Esophagus muscularis mucosa (tissue), 4 donors: ENCODE measurements around the gene MPC2. TPM values are rescaled to one million over a fixed set of nuclear protein-coding genes. Genes with fewer than 3 reads are reported as not detected.

Source experiments
- DNase-seq: peaks from one replicate; pipeline ENCODE4 v3.0.0-alpha.2; 2017; ENCODE audit errors: extremely low spot score
- H3K27ac ChIP-seq, 4 donors: fragments of 200-600 bp; sonication (generic); replicated peaks in 1 of 4; 1 replicate in 3 of 4; 2 replicates in 1 of 4; pipeline ENCODE4 v1.5.1; 2016 to 2019; ENCODE audit warnings: mild to moderate bottlenecking in 1 of 4
- H3K27me3 ChIP-seq, 4 donors: fragments of 200-600 bp; sonication (generic); one replicate each; pipeline versions ENCODE4 v1.5.1 to v1.6.0; 2016 to 2019
- H3K36me3 ChIP-seq, 4 donors: fragments of 200-600 bp; sonication (generic); one replicate each; pipeline ENCODE4 v1.5.1; 2016 to 2019
- H3K4me1 ChIP-seq, 4 donors: fragments of 200-600 bp; sonication (generic); one replicate each; pipeline ENCODE4 v1.5.1; 2016 to 2019
- H3K4me3 ChIP-seq, 4 donors: fragments of 200-600 bp; sonication (generic); 1 replicate in 2 of 4; 2 replicates in 2 of 4; pipeline ENCODE4 v1.5.1; 2016 to 2019; ENCODE audit warnings: mild to moderate bottlenecking in 4 of 4, moderate library complexity in 1 of 4
- H3K9me3 ChIP-seq, 4 donors: fragments of 200-600 bp; sonication (generic); 1 replicate in 3 of 4; 2 replicates in 1 of 4; pipeline ENCODE4 v1.5.1; 2016 to 2019
- EP300 ChIP-seq: sonication (generic); formaldehyde crosslinking; IDR thresholded peaks from one replicate; pipeline ENCODE4 v1.6.1; 2017; ENCODE audit warnings: antibody characterized with exemption
- POLR2A ChIP-seq: fragments of 450-650 bp; IDR thresholded peaks from one replicate; pipeline ENCODE4 v1.6.1; 2017; ENCODE audit warnings: antibody characterized with exemption, moderate library complexity, mild to moderate bottlenecking, low read depth
- POLR2AphosphoS5 ChIP-seq, 2 donors: sonication (generic); formaldehyde crosslinking; IDR thresholded peaks; one replicate each; pipeline ENCODE4 v1.6.1; 2017; ENCODE audit warnings: antibody characterized with exemption in 2 of 2
- WGBS: methylation state at CpG from one replicate; pipeline ENCODE4 v1.1.5; 2018; 5-methylcytosine and 5-hydroxymethylcytosine counted together
- intact Hi-C: fragments of 100-400 bp; cut with DNase I; formaldehyde crosslinking; loops from one replicate; pipeline ENCODE4 v1.15.1; 2023
- total RNA-seq, 4 donors: library from RNA; depleted of rRNA; stranded (reverse); fragments of >200 nt; gene quantifications; one replicate each; pipeline versions ENCODE4 v1.1.0 to v1.2.1, GENCODE V29; 2016
- TF ChIP-seq, protein P1 (sequence below), 3 experiments: fragments of 200-600 bp in 2 of 3; fragments of 450-650 bp in 1 of 3; sonication (generic) in 2 of 3; IDR thresholded peaks; one replicate each; pipeline ENCODE4 v1.5.1; 2017 to 2019; ENCODE audit warnings: antibody characterized with exemption in 3 of 3, mild to moderate bottlenecking in 2 of 3, moderate library complexity in 1 of 3

MPC2 gene
- total RNA-seq, 4 donors from 2014 or later, result 41.6 to 70.3 (median 52.5) TPM

DNA sequence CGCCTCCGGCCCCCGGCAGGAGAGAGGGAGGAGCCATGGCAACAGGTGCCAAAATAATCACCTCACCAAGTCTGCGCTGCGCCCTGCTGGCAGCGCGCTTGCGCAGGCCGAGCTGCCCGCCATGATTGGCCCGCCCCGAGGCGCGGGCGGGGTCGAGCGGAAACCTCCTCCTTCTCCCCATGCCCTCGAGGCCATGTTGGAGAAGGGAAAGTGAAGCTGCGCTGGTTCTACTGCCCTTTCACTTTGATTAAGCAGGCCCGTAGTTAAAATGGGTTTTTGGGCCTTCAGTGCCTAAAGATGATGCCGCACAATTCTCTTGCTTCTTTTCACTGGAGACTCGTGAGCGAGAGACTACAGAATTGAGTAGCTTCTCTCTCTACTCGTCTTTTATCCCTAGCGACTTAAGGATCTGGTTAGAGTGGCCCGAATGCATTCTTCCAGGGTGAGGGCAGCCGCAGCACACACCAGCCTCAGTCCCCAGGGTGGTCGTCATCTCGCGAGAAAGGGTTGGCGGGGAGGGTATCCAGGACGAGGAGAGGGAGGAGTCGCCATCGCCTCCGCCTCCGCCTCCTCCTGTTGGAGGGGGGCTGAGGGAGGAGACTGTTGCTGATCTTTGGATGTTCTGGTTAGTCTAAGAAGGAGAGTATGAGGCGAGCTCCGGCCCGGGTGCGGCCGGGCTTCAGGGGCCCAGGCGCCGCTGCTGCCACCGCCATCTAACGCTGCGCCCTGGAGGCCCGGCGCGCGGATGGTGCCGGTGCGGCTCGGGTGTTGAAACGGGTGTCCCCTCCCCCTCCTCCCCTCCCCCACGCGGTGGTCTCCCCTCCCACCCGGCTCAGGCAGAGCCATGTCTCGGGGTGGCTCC, 573 bp downstream of the MPC2 start, which contains the start of gene DCAF6:
Gene DCAF6, plus strand, starts transcription at position 616 of the 862 bp plus-strand sequence. Its CDS starts 229 bp downstream, at position 845.
- intact Hi-C loops, result loop anchor here (2.0 to 5.0 kb wide), 2 partner anchors 146 to 221 kb away; no protein-coding TSS in a partner anchor
- Histone ChIP-seq H3K4me3 (peak within 1 kb of the TSS; percentile 86 to 98 (median 94)), H3K4me1 (peaks cover 29 to 67% (median 48%) of the 10 kb centered on the region in 4 donors), H3K27ac (peak within 1 kb of the TSS; percentile 90 to 99 (median 98)), H3K36me3 (no peaks in the 10 kb centered on the region), H3K27me3 (no peaks in the 10 kb centered on the region), H3K9me3 (no peaks in the 10 kb centered on the region)
- WGBS, result 2% methylated on average over 25 of the region's 58 CpGs
- peak; percentile 98 for DNase-seq
- TF ChIP-seq EP300 (no peak), POLR2A (peak; percentile 84), POLR2AphosphoS5 (IDR thresholded peaks at IDR 0.05) (peak; percentile 93 to 96)
- TF ChIP-seq, protein P1, sequence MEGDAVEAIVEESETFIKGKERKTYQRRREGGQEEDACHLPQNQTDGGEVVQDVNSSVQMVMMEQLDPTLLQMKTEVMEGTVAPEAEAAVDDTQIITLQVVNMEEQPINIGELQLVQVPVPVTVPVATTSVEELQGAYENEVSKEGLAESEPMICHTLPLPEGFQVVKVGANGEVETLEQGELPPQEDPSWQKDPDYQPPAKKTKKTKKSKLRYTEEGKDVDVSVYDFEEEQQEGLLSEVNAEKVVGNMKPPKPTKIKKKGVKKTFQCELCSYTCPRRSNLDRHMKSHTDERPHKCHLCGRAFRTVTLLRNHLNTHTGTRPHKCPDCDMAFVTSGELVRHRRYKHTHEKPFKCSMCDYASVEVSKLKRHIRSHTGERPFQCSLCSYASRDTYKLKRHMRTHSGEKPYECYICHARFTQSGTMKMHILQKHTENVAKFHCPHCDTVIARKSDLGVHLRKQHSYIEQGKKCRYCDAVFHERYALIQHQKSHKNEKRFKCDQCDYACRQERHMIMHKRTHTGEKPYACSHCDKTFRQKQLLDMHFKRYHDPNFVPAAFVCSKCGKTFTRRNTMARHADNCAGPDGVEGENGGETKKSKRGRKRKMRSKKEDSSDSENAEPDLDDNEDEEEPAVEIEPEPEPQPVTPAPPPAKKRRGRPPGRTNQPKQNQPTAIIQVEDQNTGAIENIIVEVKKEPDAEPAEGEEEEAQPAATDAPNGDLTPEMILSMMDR (IDR thresholded peaks at IDR 0.05), result no peak

- Histone ChIP-seq H3K36me3 (no peaks in the 10 kb centered on the region), H3K4me1 (peaks cover 29 to 62% (median 47%) of the 10 kb centered on the region in 4 donors), H3K27ac (peak overlapping the region; percentile 90 to 99 (median 98)), H3K9me3 (no peaks in the 10 kb centered on the region), H3K27me3 (no peaks in the 10 kb centered on the region), H3K4me3 (peak overlapping the region; percentile 86 to 98 (median 94))
- WGBS, result under 1% methylated on average over 27 of the region's 45 CpGs
- intact Hi-C loops, result loop anchor here (2.0 to 5.0 kb wide), 2 partner anchors 147 to 221 kb away; no protein-coding TSS in a partner anchor
- TF ChIP-seq, protein P1 (IDR thresholded peaks at IDR 0.05), result no peak
- TF ChIP-seq POLR2AphosphoS5 (IDR thresholded peaks at IDR 0.05) (peak in 1 of 2 donors; percentile 93), POLR2A (peak; percentile 73)
- no peak for DNase-seq
Observed at GRCh38 chr1:167935216-167936067, 1.4 kb downstream of the MPC2 start.

DNA sequence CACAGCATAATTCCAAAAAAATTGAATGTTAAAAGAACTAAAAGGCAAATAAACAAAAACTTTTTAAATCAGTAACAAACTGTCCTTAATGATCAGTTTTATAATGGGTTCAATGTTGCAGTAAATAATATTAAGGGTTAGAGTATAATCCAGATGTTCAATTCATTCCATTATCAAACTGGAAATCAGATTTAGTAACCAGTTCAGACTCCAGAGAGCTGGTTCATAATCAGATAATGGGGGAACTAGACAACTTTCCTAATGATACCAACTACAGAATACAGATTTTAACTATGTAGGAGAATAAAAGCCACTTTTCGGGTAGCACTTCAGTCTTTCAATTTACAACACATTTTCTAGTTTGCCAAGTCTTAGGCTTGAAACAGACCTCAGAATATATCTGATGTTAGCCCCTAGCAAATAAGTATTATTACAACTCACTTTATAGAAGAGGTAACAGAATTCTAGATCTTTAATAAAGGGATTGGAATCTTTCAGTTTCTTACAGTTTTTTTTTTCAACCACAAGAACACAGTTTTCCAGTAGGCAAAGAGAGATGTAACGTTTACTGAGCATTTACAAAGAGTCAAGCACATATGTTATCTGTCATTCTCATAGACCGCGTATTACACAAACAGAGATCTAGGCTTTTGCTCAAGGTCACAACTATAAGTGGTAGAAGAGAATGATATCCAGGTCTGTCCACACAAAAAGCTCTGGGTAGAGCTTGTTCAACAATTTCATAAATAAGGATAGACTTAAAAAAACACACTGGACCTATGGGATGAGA, 2.3 kb downstream of the MPC2 start:
- no peak for DNase-seq
- intact Hi-C loops, result loop anchor here (5.0 kb wide), 1 partner anchor 148 kb away; no protein-coding TSS in a partner anchor
- TF ChIP-seq, protein P1 (IDR thresholded peaks at IDR 0.05), result no peak
- TF ChIP-seq POLR2A (no peak), POLR2AphosphoS5 (IDR thresholded peaks at IDR 0.05) (no peak), EP300 (no peak)
- H3K4me3 ChIP-seq, result peak overlapping the region; percentile 86 to 98 (median 94)
- H3K9me3 ChIP-seq, result no peaks in the 10 kb centered on the region
- no peaks in the 10 kb centered on the region for H3K27me3 ChIP-seq
- peaks cover 29 to 62% (median 48%) of the 10 kb centered on the region in 4 donors for H3K4me1 ChIP-seq
- H3K27ac ChIP-seq, result peak overlapping the region; percentile 90 to 99 (median 98)
- 16% methylated on average over 4 of the region's 4 CpGs for whole genome bisulfite sequencing
- no peaks in the 10 kb centered on the region for H3K36me3 ChIP-seq

DNA sequence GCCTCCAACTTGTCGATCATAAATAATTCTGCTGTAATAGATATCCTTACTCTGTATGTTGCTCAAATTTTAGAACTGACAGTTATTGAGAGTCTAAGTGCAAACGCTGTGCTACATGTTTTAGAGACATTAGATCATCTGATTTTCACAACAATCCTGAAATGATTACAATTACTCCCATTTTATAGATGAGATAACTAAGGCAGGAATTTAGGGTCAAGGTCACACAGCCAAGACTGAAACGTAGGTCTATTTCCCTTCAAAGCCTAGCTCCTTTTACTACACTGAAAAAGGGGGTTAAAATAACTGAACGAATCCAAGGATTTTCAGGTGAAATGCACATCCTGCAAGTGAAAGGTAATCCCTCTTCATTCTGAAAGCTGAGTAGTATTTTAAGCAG, 3.1 kb downstream of the MPC2 start:
- Histone ChIP-seq H3K36me3 (no peaks in the 10 kb centered on the region), H3K27me3 (no peaks in the 10 kb centered on the region), H3K27ac (peak overlapping the region; percentile 90 to 99 (median 98)), H3K4me1 (peaks cover 22 to 56% (median 45%) of the 10 kb centered on the region in 4 donors), H3K4me3 (peak overlapping the region in 3 of 4 donors; percentile 86 to 98 (median 93)), H3K9me3 (no peaks in the 10 kb centered on the region)
- no peak for DNase-seq
- intact Hi-C loops, result no loop called here
- 51% methylated on average over 4 of the region's 4 CpGs for WGBS
- no peak for TF ChIP-seq EP300
- no peak for TF ChIP-seq POLR2AphosphoS5 (IDR thresholded peaks at IDR 0.05)
- no peak for TF ChIP-seq POLR2A
- TF ChIP-seq, protein P1 (IDR thresholded peaks at IDR 0.05), result no peak
